HL-60 (cell line): ENCODE results near the gene VPS51.

Experiments used
- DNase-seq, 2 experiments: peaks; one replicate each; pipeline ENCODE4 v3.0.0-alpha.2; 2010 to 2020; ENCODE audit warnings: low read depth in 1 of 2, low spot score in 1 of 2
- H3K27ac ChIP-seq: fragments of 250-450 bp; sonication (Bioruptor Pico); replicated peaks from 2 replicates; pipeline ENCODE4 v1.5.1; 2020; ENCODE audit warnings: mild to moderate bottlenecking, moderate library complexity
- H3K27me3 ChIP-seq: fragments of 250-450 bp; sonication (Bioruptor Pico); 2 replicates; pipeline ENCODE4 v1.5.1; 2021; ENCODE audit warnings: mild to moderate bottlenecking, moderate library complexity; ENCODE audit not compliant: insufficient read depth, poor library complexity, severe bottlenecking
- H3K4me3 ChIP-seq: replicated peaks from 2 replicates; pipeline ENCODE4 v1.5.1; 2011; ENCODE audit warnings: mild to moderate bottlenecking, control low read depth, low read length; ENCODE audit not compliant: insufficient read depth
- GABPA ChIP-seq: IDR thresholded peaks from 2 replicates; pipeline ENCODE4 v1.6.1; 2012; ENCODE audit warnings: low read depth
- POLR2AphosphoS5 ChIP-seq: IDR thresholded peaks from 2 replicates; pipeline ENCODE4 v1.6.1; 2012; ENCODE audit warnings: low read depth
- SPI1 ChIP-seq: IDR thresholded peaks from 2 replicates; pipeline ENCODE4 v1.6.1; 2012; ENCODE audit warnings: low read depth, mild to moderate bottlenecking, borderline replicate concordance
- TF ChIP-seq, protein P1 (sequence below): IDR thresholded peaks from 2 replicates; pipeline ENCODE4 v1.6.1; 2012; ENCODE audit warnings: low read depth; ENCODE audit not compliant: insufficient replicate concordance
- TF ChIP-seq, protein P2 (sequence below): IDR thresholded peaks from one replicate; pipeline ENCODE4 v1.5.1; 2011; ENCODE audit warnings: low read length, control low read depth, inconsistent platforms; ENCODE audit not compliant: insufficient read depth

VPS51 gene

DNA sequence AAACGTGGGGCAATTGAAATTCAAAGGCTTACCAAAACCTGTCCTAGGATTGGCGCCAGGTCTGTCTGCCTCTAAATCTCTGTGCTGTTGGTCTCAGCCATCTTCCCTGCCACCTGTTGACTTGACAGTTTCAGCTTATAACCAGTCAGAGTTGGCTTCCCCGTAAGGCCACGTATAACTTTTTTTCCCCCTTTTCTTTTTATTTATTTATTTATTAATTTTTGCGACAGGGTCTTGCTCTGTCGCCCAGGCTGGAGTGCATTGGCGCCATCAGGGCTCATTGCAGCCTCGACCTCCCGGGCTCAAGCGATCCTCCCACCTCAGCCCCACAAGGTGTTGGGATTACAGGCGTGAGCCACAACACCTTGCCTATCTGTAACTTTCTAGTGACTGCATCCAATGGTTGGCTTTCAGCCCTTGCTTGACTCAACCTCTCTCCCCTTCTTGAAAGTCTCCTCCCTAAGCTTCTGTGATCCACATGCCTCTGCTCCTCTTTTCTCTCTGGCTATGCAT lies 39.7 kb downstream of the VPS51 start:
- H3K27ac ChIP-seq = peak overlapping the region; percentile 99
- TF ChIP-seq, protein P1, sequence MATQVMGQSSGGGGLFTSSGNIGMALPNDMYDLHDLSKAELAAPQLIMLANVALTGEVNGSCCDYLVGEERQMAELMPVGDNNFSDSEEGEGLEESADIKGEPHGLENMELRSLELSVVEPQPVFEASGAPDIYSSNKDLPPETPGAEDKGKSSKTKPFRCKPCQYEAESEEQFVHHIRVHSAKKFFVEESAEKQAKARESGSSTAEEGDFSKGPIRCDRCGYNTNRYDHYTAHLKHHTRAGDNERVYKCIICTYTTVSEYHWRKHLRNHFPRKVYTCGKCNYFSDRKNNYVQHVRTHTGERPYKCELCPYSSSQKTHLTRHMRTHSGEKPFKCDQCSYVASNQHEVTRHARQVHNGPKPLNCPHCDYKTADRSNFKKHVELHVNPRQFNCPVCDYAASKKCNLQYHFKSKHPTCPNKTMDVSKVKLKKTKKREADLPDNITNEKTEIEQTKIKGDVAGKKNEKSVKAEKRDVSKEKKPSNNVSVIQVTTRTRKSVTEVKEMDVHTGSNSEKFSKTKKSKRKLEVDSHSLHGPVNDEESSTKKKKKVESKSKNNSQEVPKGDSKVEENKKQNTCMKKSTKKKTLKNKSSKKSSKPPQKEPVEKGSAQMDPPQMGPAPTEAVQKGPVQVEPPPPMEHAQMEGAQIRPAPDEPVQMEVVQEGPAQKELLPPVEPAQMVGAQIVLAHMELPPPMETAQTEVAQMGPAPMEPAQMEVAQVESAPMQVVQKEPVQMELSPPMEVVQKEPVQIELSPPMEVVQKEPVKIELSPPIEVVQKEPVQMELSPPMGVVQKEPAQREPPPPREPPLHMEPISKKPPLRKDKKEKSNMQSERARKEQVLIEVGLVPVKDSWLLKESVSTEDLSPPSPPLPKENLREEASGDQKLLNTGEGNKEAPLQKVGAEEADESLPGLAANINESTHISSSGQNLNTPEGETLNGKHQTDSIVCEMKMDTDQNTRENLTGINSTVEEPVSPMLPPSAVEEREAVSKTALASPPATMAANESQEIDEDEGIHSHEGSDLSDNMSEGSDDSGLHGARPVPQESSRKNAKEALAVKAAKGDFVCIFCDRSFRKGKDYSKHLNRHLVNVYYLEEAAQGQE = no peak
- TF ChIP-seq POLR2AphosphoS5 = no peak
- TF ChIP-seq SPI1 = no peak
- TF ChIP-seq, protein P2, sequence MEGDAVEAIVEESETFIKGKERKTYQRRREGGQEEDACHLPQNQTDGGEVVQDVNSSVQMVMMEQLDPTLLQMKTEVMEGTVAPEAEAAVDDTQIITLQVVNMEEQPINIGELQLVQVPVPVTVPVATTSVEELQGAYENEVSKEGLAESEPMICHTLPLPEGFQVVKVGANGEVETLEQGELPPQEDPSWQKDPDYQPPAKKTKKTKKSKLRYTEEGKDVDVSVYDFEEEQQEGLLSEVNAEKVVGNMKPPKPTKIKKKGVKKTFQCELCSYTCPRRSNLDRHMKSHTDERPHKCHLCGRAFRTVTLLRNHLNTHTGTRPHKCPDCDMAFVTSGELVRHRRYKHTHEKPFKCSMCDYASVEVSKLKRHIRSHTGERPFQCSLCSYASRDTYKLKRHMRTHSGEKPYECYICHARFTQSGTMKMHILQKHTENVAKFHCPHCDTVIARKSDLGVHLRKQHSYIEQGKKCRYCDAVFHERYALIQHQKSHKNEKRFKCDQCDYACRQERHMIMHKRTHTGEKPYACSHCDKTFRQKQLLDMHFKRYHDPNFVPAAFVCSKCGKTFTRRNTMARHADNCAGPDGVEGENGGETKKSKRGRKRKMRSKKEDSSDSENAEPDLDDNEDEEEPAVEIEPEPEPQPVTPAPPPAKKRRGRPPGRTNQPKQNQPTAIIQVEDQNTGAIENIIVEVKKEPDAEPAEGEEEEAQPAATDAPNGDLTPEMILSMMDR = no peak
- TF ChIP-seq GABPA = no peak
- no peaks in the 10 kb centered on the region for H3K27me3 ChIP-seq
- no peak for DNase-seq
- peak overlapping the region; percentile 97 for H3K4me3 ChIP-seq

DNA sequence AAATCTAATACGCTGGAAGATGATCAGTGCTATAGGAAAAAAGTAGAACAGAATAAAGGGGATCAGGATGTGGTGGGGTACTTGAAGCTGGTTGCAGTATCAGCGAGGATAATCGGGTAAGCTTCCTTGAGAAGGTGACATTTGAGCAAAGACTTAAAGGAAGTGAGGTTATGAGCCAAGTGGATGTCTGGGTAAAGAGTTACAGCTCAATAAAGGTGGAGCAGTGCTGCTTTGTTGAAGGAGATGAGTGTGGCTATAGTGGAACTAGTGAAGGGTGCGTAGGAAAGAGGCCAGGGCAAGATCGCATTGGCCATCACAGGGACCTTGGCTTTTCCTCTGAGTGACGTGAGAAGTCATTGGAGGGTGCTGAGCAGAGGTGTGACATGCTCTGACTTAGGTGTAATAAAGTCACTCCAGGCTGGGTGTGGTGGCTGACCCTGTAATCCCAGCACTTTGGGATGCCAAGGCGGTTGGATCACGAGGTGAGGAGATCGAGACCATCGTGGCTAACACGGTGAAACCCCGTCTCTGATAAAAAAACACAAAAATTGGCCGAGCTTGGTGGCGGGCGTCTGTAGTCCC lies 40.6 kb downstream of the VPS51 start:
- H3K27ac ChIP-seq = no peak overlapping the region
- TF ChIP-seq, protein P2 = no peak
- TF ChIP-seq, protein P1 = no peak
- TF ChIP-seq SPI1 (no peak), GABPA (no peak), POLR2AphosphoS5 (no peak)
- H3K27me3 ChIP-seq = no peaks in the 10 kb centered on the region
- no peak for DNase-seq
- H3K4me3 ChIP-seq = no peak overlapping the region

DNA sequence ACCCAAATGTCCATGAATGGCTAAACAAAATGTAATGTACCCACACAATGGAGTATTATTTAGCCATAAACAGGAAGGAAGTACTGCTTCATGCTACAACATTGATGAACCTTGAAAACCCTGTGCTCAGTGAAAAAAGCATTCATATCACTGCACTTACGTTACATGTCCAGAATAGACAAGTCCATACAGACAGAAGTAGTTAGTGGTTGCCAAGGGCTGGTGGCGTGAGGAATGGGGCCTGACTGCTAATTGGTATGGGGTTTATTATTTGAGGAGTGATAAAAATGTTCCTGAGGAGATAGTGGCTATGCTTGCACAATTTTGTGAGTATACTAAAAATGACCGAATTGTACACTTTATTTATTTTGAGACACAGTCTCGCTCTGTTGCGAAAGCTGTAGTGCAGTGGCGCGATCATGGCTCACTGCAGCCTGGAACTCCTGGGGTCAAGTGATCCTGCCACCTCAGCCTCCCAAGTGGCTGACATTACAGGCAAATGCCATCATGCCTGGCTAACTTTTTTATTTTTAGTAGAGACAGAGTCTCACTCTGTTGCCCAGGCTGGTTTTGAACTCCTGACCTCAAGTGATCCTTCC lies 46.0 kb downstream of the VPS51 start:
- no peak overlapping the region for H3K27ac ChIP-seq
- TF ChIP-seq, protein P2 = no peak
- TF ChIP-seq GABPA = no peak
- TF ChIP-seq, protein P1 = no peak
- TF ChIP-seq SPI1 = no peak
- TF ChIP-seq POLR2AphosphoS5 = no peak
- no peak overlapping the region for H3K4me3 ChIP-seq
- H3K27me3 ChIP-seq = no peaks in the 10 kb centered on the region
- no peak for DNase-seq
